Mesothelial cell of epicardium (in vitro differentiated cells): ENCODE measurements around the gene JOSD2. TPM values are rescaled to one million over a fixed set of nuclear protein-coding genes. Genes with fewer than 3 reads are reported as not detected.

Source experiments
- DNase-seq, 2 experiments: peaks; one replicate each; pipeline ENCODE4 v3.0.0; 2021; ENCODE audit warnings: low spot score in 2 of 2; ENCODE audit not compliant: unreplicated experiment in 2 of 2
- H3K27ac Mint-ChIP-seq: 2 replicates; pipeline ENCODE4 v1.8.0; 2021; ENCODE audit warnings: mixed read lengths
- H3K27me3 Mint-ChIP-seq: 2 replicates; pipeline ENCODE4 v1.8.0; 2021; ENCODE audit warnings: low read depth, mixed read lengths
- H3K36me3 Mint-ChIP-seq: 2 replicates; pipeline ENCODE4 v1.8.0; 2021; ENCODE audit warnings: mixed read lengths
- H3K4me1 Mint-ChIP-seq: 2 replicates; pipeline ENCODE4 v1.8.0; 2021; ENCODE audit warnings: mixed read lengths
- H3K4me3 Mint-ChIP-seq: 2 replicates; pipeline ENCODE4 v1.8.0; 2021; ENCODE audit warnings: mild to moderate bottlenecking, moderate library complexity, mixed read lengths
- H3K9me3 Mint-ChIP-seq: 2 replicates; pipeline ENCODE4 v1.8.0; 2021; ENCODE audit warnings: mixed read lengths
- total RNA-seq: library from RNA; stranded (reverse); gene quantifications from 3 replicates; pipeline ENCODE4 v1.2.1, GENCODE V29; 2021
- TF ChIP-seq, protein P1 (sequence below): fragments of 200-600 bp; sonication (generic); IDR thresholded peaks from one replicate; pipeline ENCODE4 v1.5.0; 2021; ENCODE audit warnings: antibody characterized with exemption; ENCODE audit not compliant: unreplicated experiment

The JOSD2 gene
- total RNA-seq, 1 donor from 2014 or later: 17.5 TPM

DNA sequence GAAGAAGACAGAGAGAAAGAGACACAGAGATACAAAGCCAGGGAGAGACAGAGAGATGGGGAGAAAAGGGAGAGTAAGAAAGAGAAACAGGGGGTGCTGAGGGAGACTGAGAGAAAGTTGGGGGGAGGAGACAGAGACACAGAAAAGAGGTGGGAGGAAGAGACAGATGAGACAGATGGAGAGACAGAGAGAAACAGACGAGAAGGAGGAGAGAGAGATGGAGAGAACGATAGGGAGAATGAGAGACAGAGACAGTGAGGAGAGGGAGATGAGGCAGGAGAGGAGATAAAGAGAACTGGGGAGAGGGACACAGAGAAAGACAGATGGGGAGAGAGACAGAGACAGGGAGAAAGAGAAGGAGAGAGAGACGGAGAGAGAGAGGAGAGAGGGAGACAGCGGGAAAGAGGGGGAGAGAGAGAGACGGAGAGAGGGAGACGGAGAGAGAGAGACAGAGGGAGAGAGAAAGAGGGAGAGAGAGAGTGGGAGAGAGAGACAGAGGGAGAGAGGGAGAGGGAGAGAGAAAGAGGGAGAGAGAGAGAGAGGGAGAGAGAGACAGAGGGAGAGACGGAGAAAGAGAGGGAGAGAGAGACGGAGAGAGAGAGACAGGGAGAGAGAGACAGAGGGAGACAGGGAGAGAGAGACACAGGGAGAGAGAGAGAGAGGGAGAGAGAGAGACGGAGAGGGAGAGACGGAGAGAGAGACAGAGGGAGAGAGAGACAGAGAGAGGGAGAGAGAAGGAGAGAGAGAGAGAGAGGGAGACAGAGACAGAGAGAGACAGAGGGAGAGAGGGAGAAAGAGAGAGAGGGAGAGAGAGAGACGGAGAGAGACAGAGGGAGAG is 12.6 kb downstream of the JOSD2 start:
- DNase-seq: no peak
- H3K4me3 Mint-ChIP-seq: no peak overlapping the region
- no peak overlapping the region for H3K27ac Mint-ChIP-seq
- H3K36me3 Mint-ChIP-seq: no peaks in the 10 kb centered on the region
- H3K27me3 Mint-ChIP-seq: peaks cover 43% of the 10 kb centered on the region
- TF ChIP-seq, protein P1, sequence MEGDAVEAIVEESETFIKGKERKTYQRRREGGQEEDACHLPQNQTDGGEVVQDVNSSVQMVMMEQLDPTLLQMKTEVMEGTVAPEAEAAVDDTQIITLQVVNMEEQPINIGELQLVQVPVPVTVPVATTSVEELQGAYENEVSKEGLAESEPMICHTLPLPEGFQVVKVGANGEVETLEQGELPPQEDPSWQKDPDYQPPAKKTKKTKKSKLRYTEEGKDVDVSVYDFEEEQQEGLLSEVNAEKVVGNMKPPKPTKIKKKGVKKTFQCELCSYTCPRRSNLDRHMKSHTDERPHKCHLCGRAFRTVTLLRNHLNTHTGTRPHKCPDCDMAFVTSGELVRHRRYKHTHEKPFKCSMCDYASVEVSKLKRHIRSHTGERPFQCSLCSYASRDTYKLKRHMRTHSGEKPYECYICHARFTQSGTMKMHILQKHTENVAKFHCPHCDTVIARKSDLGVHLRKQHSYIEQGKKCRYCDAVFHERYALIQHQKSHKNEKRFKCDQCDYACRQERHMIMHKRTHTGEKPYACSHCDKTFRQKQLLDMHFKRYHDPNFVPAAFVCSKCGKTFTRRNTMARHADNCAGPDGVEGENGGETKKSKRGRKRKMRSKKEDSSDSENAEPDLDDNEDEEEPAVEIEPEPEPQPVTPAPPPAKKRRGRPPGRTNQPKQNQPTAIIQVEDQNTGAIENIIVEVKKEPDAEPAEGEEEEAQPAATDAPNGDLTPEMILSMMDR: no peak
- no peaks in the 10 kb centered on the region for H3K9me3 Mint-ChIP-seq
- peaks cover 3% of the 10 kb centered on the region for H3K4me1 Mint-ChIP-seq

DNA sequence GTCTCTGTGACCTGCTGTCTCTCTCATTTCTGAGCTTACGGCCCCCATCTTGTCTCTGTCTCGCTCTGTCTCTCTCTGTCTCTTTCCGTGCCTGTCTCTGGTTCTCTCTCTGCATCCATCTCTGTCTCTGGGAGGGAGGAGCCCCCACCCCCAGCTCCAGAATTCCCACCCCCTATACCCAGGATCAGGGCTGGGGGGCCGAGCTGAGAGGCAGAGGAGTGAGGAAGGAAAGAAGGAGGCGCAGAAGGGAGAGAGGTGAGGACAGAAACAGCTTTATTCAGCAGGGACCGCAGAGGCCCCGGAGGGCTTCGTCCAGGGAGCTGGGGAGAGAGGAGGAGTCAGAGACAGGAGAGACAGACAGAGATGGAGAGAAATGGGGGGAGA is 14.0 kb downstream of the JOSD2 start:
- H3K4me3 Mint-ChIP-seq: no peak overlapping the region
- DNase-seq: no peak
- H3K27me3 Mint-ChIP-seq: peaks cover 53% of the 10 kb centered on the region
- no peaks in the 10 kb centered on the region for H3K36me3 Mint-ChIP-seq
- no peak overlapping the region for H3K27ac Mint-ChIP-seq
- peaks cover 7% of the 10 kb centered on the region for H3K4me1 Mint-ChIP-seq
- TF ChIP-seq, protein P1: no peak
- H3K9me3 Mint-ChIP-seq: no peaks in the 10 kb centered on the region

DNA sequence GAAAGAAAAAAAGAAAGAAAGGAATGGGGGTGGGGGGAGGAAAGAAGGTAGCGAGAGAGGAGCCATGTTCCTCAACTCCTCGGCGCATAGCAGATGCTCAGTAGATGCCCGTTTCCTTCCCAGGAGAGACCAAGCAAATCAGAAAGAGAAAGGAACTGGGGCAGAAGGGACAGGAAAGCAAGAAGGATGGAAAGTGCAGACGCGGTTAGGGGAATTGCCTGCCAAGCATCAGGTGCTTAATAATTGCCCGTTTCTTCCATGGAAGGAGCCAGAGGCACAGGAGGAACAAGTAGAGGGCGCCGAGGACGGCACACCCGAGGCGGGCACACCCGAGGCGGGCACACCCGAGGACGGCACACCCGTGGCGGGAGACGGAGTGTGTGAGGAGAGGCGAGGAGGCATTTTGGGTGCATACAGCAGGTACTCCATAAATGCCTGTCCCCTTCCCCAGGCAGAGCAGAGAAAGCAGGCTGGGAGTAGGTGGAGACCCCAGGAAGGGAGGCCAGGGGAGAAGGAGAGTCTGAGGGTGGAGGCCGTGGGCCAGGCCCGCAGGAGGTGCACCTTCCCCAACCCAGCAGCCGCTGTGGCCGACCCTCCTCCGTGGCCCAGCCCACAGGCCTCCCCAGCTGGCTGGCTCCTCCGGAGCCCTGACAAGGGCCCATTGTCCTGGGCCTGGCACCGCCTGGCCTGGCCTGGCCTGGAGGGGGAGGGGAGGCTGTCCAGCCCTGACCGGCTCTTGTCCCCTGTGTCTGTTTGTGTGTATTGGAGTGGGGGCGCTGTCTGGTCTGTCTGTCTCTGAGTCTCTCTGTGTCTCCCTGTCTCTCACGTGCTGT is 14.6 kb downstream of the JOSD2 start:
- TF ChIP-seq, protein P1: no peak
- DNase-seq: no peak
- Mint-ChIP-seq H3K27ac (no peak overlapping the region), H3K4me1 (peaks cover 13% of the 10 kb centered on the region), H3K36me3 (no peaks in the 10 kb centered on the region), H3K9me3 (no peaks in the 10 kb centered on the region), H3K4me3 (no peak overlapping the region), H3K27me3 (peaks cover 54% of the 10 kb centered on the region)

DNA sequence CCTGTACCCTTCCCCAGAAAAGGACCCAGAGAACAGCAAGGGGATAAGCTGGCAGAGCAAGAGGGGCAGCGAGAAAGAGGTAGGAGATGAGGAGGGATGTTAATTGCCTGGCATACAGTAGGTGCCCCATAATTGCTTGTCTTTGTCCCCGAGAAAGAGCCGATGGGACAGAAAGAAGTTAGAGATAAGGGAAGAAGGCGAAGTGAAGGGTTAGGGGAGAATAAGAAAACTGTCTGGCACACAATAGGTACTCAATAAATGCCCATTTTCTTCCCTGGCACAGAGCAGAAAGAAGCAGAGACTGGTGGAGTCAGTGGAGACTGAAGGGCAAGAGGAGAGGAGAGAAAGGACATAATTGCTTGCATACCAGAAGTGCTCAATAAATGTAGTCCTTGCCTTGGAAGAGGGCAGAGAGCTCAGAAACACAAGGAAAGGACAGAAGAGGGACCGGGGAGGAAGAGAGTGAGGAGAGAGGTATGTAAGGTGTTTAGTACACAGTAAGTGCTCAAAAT is 15.9 kb downstream of the JOSD2 start:
- Mint-ChIP-seq H3K9me3 (no peaks in the 10 kb centered on the region), H3K27ac (no peak overlapping the region), H3K27me3 (peaks cover 58% of the 10 kb centered on the region), H3K4me1 (peaks cover 20% of the 10 kb centered on the region), H3K36me3 (peaks cover 6% of the 10 kb centered on the region), H3K4me3 (no peak overlapping the region)
- DNase-seq: no peak
- TF ChIP-seq, protein P1: no peak

DNA sequence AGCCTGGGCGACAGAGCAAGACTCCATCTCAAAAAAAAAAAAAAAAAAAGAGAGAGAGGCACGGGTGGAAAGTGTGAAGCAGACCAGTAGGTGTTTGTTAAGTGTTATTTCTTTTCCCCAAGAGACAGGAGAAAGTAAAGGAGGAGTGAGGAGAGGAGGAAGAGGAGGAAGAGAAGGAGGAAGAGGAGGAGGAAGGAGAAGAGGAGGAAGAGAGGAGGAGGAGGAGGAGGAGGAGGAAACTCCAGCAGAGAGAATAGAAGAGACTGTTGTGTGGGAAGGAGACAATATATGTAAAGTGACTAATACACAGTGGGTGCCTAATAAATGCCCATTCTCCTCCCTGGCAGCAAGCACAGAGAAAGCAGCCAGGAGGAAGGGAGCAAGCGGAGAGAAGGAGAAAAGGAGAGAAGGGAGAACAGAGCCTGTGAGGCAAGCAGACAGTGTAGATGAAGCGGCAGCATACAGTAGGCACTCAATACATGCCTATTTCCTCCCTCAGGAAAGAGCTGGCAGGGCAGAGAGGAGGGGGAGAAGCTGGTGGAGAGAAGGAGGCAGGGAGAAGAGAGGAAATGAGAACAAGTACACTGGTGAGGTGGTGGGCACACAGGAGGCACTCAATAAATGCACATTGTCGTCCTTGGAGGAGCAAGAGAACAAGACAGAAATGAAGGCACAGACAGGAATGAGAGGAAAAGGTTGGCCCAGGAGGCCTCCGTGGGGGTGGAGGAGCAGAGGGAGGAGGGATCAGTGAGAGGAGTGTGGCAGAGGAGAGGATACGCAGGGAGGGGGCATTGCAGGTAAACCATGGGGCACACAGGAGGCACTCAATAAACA is 16.6 kb downstream of the JOSD2 start:
- Mint-ChIP-seq H3K27ac (no peak overlapping the region), H3K4me3 (no peak overlapping the region), H3K36me3 (peaks cover 6% of the 10 kb centered on the region), H3K27me3 (peaks cover 62% of the 10 kb centered on the region), H3K9me3 (no peaks in the 10 kb centered on the region), H3K4me1 (peaks cover 24% of the 10 kb centered on the region)
- TF ChIP-seq, protein P1: no peak
- no peak for DNase-seq
